Panc1 (cell line): ENCODE results near the gene TBKBP1. TPM values are rescaled to one million over a fixed set of nuclear protein-coding genes. Genes with fewer than 3 reads are reported as not detected.

Experiments
- ATAC-seq: fragments of 200-7000 bp; cut with Tn5 transposase; 2 replicates; pipeline ENCODE4 v1.9.1; 2020; ENCODE audit warnings: mild to moderate bottlenecking, moderate library complexity
- BruUV-seq: library from RNA; stranded (reverse); fragments of 400-500 nt; replicated peaks from 2 replicates; lab custom pipeline; 2021; lab: Mats Ljungman, UMichigan
- CTCF ChIA-PET: fragments of 300-600 bp; sonication (Branson Sonifier 250); formaldehyde crosslinking; loops from one replicate; lab custom pipeline; 2022; ENCODE audit warnings: antibody characterized with exemption; lab: Charles Lee
- POLR2A ChIA-PET: fragments of 300-600 bp; sonication (Branson Sonifier 250); formaldehyde crosslinking; loops from one replicate; lab custom pipeline; 2022; ENCODE audit warnings: antibody characterized with exemption; lab: Charles Lee
- DNase-seq: peaks from one replicate; pipeline ENCODE4 v3.0.0-alpha.2; 2010; ENCODE audit warnings: low read depth, low spot score
- H3K27ac ChIP-seq: 2 replicates; pipeline ENCODE4 v1.5.1; 2011; ENCODE audit warnings: mild to moderate bottlenecking, low read length, inconsistent platforms
- H3K27me3 ChIP-seq: fragments of 200-500 bp; sonication (Bioruptor generic); 2 replicates; pipeline ENCODE4 v1.6.0; 2014; ENCODE audit warnings: low read length, inconsistent platforms; ENCODE audit not compliant: control insufficient read depth, insufficient read depth
- H3K36me3 ChIP-seq: fragments of 200-500 bp; sonication (Bioruptor generic); 2 replicates; pipeline ENCODE4 v1.5.1; 2014; ENCODE audit warnings: inconsistent platforms, mild to moderate bottlenecking, low read length, moderate library complexity; ENCODE audit not compliant: control insufficient read depth, insufficient read depth
- H3K4me1 ChIP-seq: 2 replicates; pipeline ENCODE4 v1.5.1; 2011; ENCODE audit warnings: inconsistent platforms, mild to moderate bottlenecking, low read length, moderate library complexity; ENCODE audit not compliant: control insufficient read depth, insufficient read depth
- H3K4me3 ChIP-seq, 2 experiments: 2 replicates each; pipeline ENCODE4 v1.5.1; 2011 to 2012; ENCODE audit warnings: low read depth in 2 of 2, low read length in 2 of 2, mild to moderate bottlenecking in 2 of 2, inconsistent platforms in 1 of 2, moderate library complexity in 1 of 2
- H3K9me3 ChIP-seq: fragments of 200-500 bp; sonication (Bioruptor generic); 2 replicates; pipeline ENCODE4 v1.5.1; 2014; ENCODE audit warnings: low read depth, mild to moderate bottlenecking, inconsistent platforms, low read length, moderate library complexity; ENCODE audit not compliant: control insufficient read depth, insufficient read depth
- CTCF ChIP-seq: fragments of 450-650 bp; IDR thresholded peaks from 2 replicates; pipeline ENCODE4 v1.5.1; 2017; ENCODE audit warnings: mild to moderate bottlenecking
- POLR2AphosphoS5 ChIP-seq: IDR thresholded peaks from 2 replicates; pipeline ENCODE4 v1.6.1; 2012; ENCODE audit warnings: mild to moderate bottlenecking, low read depth, low read length, moderate library complexity
- REST ChIP-seq, 2 experiments: IDR thresholded peaks; 2 replicates each; pipeline ENCODE4 v1.6.1; 2011 to 2012; ENCODE audit warnings: low read depth in 2 of 2, control low read depth in 1 of 2, low read length in 1 of 2, mild to moderate bottlenecking in 1 of 2, moderate library complexity in 1 of 2; ENCODE audit not compliant: insufficient read depth in 1 of 2
- SIN3A ChIP-seq: IDR thresholded peaks from 2 replicates; pipeline ENCODE4 v1.6.1; 2012; ENCODE audit warnings: low read depth, mild to moderate bottlenecking, low read length, moderate library complexity, borderline replicate concordance; ENCODE audit not compliant: insufficient read depth
- TCF7L2 ChIP-seq: IDR thresholded peaks from 2 replicates; pipeline ENCODE4 v1.6.1; 2011; ENCODE audit warnings: mild to moderate bottlenecking, low read depth, low read length, inconsistent platforms
- in situ Hi-C: cut with HindIII; loops from 2 replicates; pipeline ENCODE4 v1.10.0; 2016; ENCODE audit warnings: low sequenced_read_pairs, low pct_unique_long_range_greater_than_20kb
- intact Hi-C: fragments of 100-400 bp; cut with micrococcal nuclease; formaldehyde crosslinking; loops from one replicate; pipeline ENCODE4 v1.10.0; 2022; ENCODE audit not compliant: unreplicated experiment
- total RNA-seq: library from RNA; stranded (reverse); gene quantifications from one replicate; pipeline ENCODE4 v1.2.1, GENCODE V29; 2021; ENCODE audit not compliant: unreplicated experiment

TBKBP1 gene
- total RNA-seq, 1 experiment from 2014 or later, result 12.0 TPM

GRCh38 chr17:47741793-47742145 lies 47.8 kb downstream of the TBKBP1 start:
- in situ Hi-C loops (no loop called here), intact Hi-C loops (no loop called here)
- DNase-seq, result no peak
- Histone ChIP-seq H3K4me1 (no peaks in the 10 kb centered on the region), H3K4me3 (no peak overlapping the region), H3K27me3 (peaks cover 3% of the 10 kb centered on the region; the same call in 1 of the 2 replicates), H3K27ac (no peak overlapping the region), H3K36me3 (no peaks in the 10 kb centered on the region), H3K9me3 (no peaks in the 10 kb centered on the region)
- ATAC-seq, result no peak
- BruUV-seq, result no TSS peak
- POLR2A ChIA-PET, result no interaction called here
- no peak for TF ChIP-seq POLR2AphosphoS5
- TF ChIP-seq CTCF, result no peak
- no peak for TF ChIP-seq REST (IDR thresholded peaks at IDR 0.05; ENCODE audit: insufficient read depth in 1 of 2, low read depth in 2 of 2, low read length in 1 of 2)
- TF ChIP-seq SIN3A, result no peak
- TF ChIP-seq TCF7L2, result no peak
- CTCF ChIA-PET, result no interaction called here

GRCh38 chr17:47742319-47743181 lies 48.6 kb downstream of the TBKBP1 start:
- ChIA-PET CTCF (no interaction called here), POLR2A (no interaction called here)
- ATAC-seq (peak; percentile 55), DNase-seq (no peak)
- H3K27me3 ChIP-seq, result peaks cover 3% of the 10 kb centered on the region; the same call in 1 of the 2 replicates
- no peaks in the 10 kb centered on the region for H3K36me3 ChIP-seq
- in situ Hi-C loops (no loop called here), intact Hi-C loops (no loop called here)
- H3K9me3 ChIP-seq, result no peaks in the 10 kb centered on the region
- no peak for TF ChIP-seq SIN3A
- no peak for TF ChIP-seq REST (IDR thresholded peaks at IDR 0.05; ENCODE audit: insufficient read depth in 1 of 2, low read depth in 2 of 2, low read length in 1 of 2)
- TF ChIP-seq TCF7L2, result no peak
- TF ChIP-seq POLR2AphosphoS5, result no peak
- TF ChIP-seq CTCF, result peak; percentile 72; the same call in 1 of the 2 replicates
- no peak overlapping the region for H3K4me3 ChIP-seq
- no TSS peak for BruUV-seq
- H3K27ac ChIP-seq, result no peak overlapping the region
- H3K4me1 ChIP-seq, result no peaks in the 10 kb centered on the region
